Effector memory CD8-positive, alpha-beta T cell (primary cell): ENCODE measurements around the gene GARIN1A.
"Not testable (repeated sequence)": the region's sequence is repeated elsewhere in the genome, so short reads cannot be mapped to it uniquely, and the experiment has no call there.

Experiments
- ATAC-seq: fragments of 150-1000 bp; cut with Tn5 transposase; replicated peaks from 2 replicates; pipeline ENCODE4 v1.10.0; 2021; ENCODE audit warnings: mild to moderate bottlenecking, moderate library complexity
- DNase-seq, 3 experiments: peaks; one replicate each; pipeline ENCODE4 v3.0.0; 2021
- H3K27ac Mint-ChIP-seq, 2 donors: one replicate each; pipeline ENCODE4 v1.8.0; 2022; ENCODE audit warnings: mild to moderate bottlenecking in 2 of 2, mixed read lengths in 2 of 2, moderate library complexity in 2 of 2
- H3K27me3 Mint-ChIP-seq, 2 donors: one replicate each; pipeline ENCODE4 v1.8.0; 2022; ENCODE audit warnings: mixed read lengths in 2 of 2
- H3K36me3 Mint-ChIP-seq: one replicate; pipeline ENCODE4 v1.8.0; 2022; ENCODE audit warnings: mild to moderate bottlenecking, moderate library complexity, mixed read lengths; ENCODE audit not compliant: insufficient read depth
- H3K4me1 Mint-ChIP-seq, 2 donors: one replicate each; pipeline ENCODE4 v1.8.0; 2022; ENCODE audit warnings: low read depth in 2 of 2, mixed read lengths in 2 of 2
- H3K4me3 Mint-ChIP-seq, 2 donors: one replicate each; pipeline ENCODE4 v1.8.0; 2022; ENCODE audit warnings: mild to moderate bottlenecking in 2 of 2, mixed read lengths in 2 of 2, moderate library complexity in 2 of 2
- H3K9me3 Mint-ChIP-seq, 2 donors: one replicate each; pipeline ENCODE4 v1.8.0; 2022; ENCODE audit warnings: mixed read lengths in 2 of 2

Gene GARIN1A

GRCh38 chr7:128689161-128689935 lies 17.3 kb downstream of the GARIN1A start:
- H3K27ac Mint-ChIP-seq, H3K4me3 Mint-ChIP-seq, H3K9me3 Mint-ChIP-seq, H3K36me3 Mint-ChIP-seq, DNase-seq, ATAC-seq, H3K4me1 Mint-ChIP-seq: not testable (repeated sequence)
- H3K27me3 Mint-ChIP-seq = peaks cover 21 to 38% of the 10 kb centered on the region in 2 donors

GRCh38 chr7:128691227-128691626 lies 19.1 kb downstream of the GARIN1A start:
- H3K4me1 Mint-ChIP-seq = peaks cover 0 to 2% of the 10 kb centered on the region in 2 donors
- DNase-seq (no peak), ATAC-seq (no peak)
- no peaks in the 10 kb centered on the region for H3K36me3 Mint-ChIP-seq
- no peak overlapping the region for H3K4me3 Mint-ChIP-seq
- no peak overlapping the region for H3K27ac Mint-ChIP-seq
- peaks cover 25 to 55% of the 10 kb centered on the region in 2 donors for H3K27me3 Mint-ChIP-seq
- no peaks in the 10 kb centered on the region for H3K9me3 Mint-ChIP-seq

GRCh38 chr7:128692623-128693270 lies 20.7 kb downstream of the GARIN1A start:
- Mint-ChIP-seq H3K36me3 (peaks cover 3% of the 10 kb centered on the region), H3K27me3 (peaks cover 37 to 70% of the 10 kb centered on the region in 2 donors), H3K4me3 (no peak overlapping the region), H3K9me3 (no peaks in the 10 kb centered on the region), H3K4me1 (peaks cover 4 to 6% of the 10 kb centered on the region in 2 donors), H3K27ac (no peak overlapping the region)
- DNase-seq = no peak
- no peak for ATAC-seq

- Mint-ChIP-seq H3K27me3 (peaks cover 45 to 77% of the 10 kb centered on the region in 2 donors), H3K27ac (no peak overlapping the region), H3K4me1 (peaks cover 6 to 7% of the 10 kb centered on the region in 2 donors), H3K4me3 (no peak overlapping the region), H3K9me3 (no peaks in the 10 kb centered on the region), H3K36me3 (peaks cover 7% of the 10 kb centered on the region)
- no peak for DNase-seq
- no peak for ATAC-seq
Observed at GRCh38 chr7:128693373-128694015, 21.4 kb downstream of the GARIN1A start.

GRCh38 chr7:128694738-128695137 lies 22.6 kb downstream of the GARIN1A start:
- Mint-ChIP-seq H3K4me3 (no peak overlapping the region), H3K36me3 (peaks cover 7% of the 10 kb centered on the region)
- ATAC-seq = no peak

GRCh38 chr7:128697302-128697905 lies 25.3 kb downstream of the GARIN1A start:
- DNase-seq (peak; percentile 21 to 44 (median 21)), ATAC-seq (peak; percentile 74)
- H3K36me3 Mint-ChIP-seq = peaks cover 7% of the 10 kb centered on the region
- H3K9me3 Mint-ChIP-seq = no peaks in the 10 kb centered on the region
- no peak overlapping the region for H3K27ac Mint-ChIP-seq
- peaks cover 5 to 6% of the 10 kb centered on the region in 2 donors for H3K4me1 Mint-ChIP-seq
- peaks cover 64 to 91% of the 10 kb centered on the region in 2 donors for H3K27me3 Mint-ChIP-seq
- H3K4me3 Mint-ChIP-seq = peak overlapping the region; percentile 44 to 73

More at GRCh38 chr7:128694738-128695137, 22.6 kb downstream of the GARIN1A start:
- Mint-ChIP-seq H3K9me3 (no peaks in the 10 kb centered on the region), H3K27me3 (peaks cover 53 to 88% of the 10 kb centered on the region in 2 donors), H3K27ac (no peak overlapping the region), H3K4me1 (peaks cover 6 to 7% of the 10 kb centered on the region in 2 donors)
- no peak for DNase-seq

GRCh38 chr7:128699196-128699712 lies 27.2 kb downstream of the GARIN1A start:
- Mint-ChIP-seq H3K4me1 (peaks cover 5 to 6% of the 10 kb centered on the region in 2 donors), H3K27me3 (peaks cover 50 to 73% of the 10 kb centered on the region in 2 donors), H3K36me3 (peaks cover 7% of the 10 kb centered on the region), H3K4me3 (no peak overlapping the region), H3K27ac (no peak overlapping the region), H3K9me3 (no peaks in the 10 kb centered on the region)
- DNase-seq (no peak), ATAC-seq (no peak)

- peaks cover 7% of the 10 kb centered on the region for H3K36me3 Mint-ChIP-seq
- no peak overlapping the region for H3K27ac Mint-ChIP-seq
Observed at GRCh38 chr7:128699895-128700294, 27.8 kb downstream of the GARIN1A start.

GRCh38 chr7:128701062-128701785 lies 29.1 kb downstream of the GARIN1A start:
- ATAC-seq (no peak), DNase-seq (no peak)
- Mint-ChIP-seq H3K4me1 (peaks cover 5 to 6% of the 10 kb centered on the region in 2 donors), H3K9me3 (no peaks in the 10 kb centered on the region), H3K36me3 (peaks cover 7% of the 10 kb centered on the region), H3K27me3 (peaks cover 52 to 61% of the 10 kb centered on the region in 2 donors), H3K4me3 (no peak overlapping the region), H3K27ac (no peak overlapping the region)

More at GRCh38 chr7:128699895-128700294, 27.8 kb downstream of the GARIN1A start:
- Mint-ChIP-seq H3K27me3 (peaks cover 51 to 69% of the 10 kb centered on the region in 2 donors), H3K9me3 (no peaks in the 10 kb centered on the region), H3K4me3 (no peak overlapping the region), H3K4me1 (peaks cover 5 to 6% of the 10 kb centered on the region in 2 donors)
- ATAC-seq = no peak
- no peak for DNase-seq

GRCh38 chr7:128703609-128704241 lies 31.6 kb downstream of the GARIN1A start:
- Mint-ChIP-seq H3K36me3 (no peaks in the 10 kb centered on the region), H3K27me3 (peaks cover 30 to 40% of the 10 kb centered on the region in 2 donors), H3K4me3 (no peak overlapping the region), H3K4me1 (no peaks in the 10 kb centered on the region), H3K27ac (no peak overlapping the region), H3K9me3 (no peaks in the 10 kb centered on the region)
- DNase-seq (no peak), ATAC-seq (no peak)

- no peaks in the 10 kb centered on the region for H3K4me1 Mint-ChIP-seq
- H3K4me3 Mint-ChIP-seq = no peak overlapping the region
- H3K27ac Mint-ChIP-seq = no peak overlapping the region
- ATAC-seq (no peak), DNase-seq (no peak)
- no peaks in the 10 kb centered on the region for H3K36me3 Mint-ChIP-seq
- no peaks in the 10 kb centered on the region for H3K9me3 Mint-ChIP-seq
- H3K27me3 Mint-ChIP-seq = peaks cover 20 to 31% of the 10 kb centered on the region in 2 donors
Observed at GRCh38 chr7:128705891-128706333, 33.8 kb downstream of the GARIN1A start.

GRCh38 chr7:128707752-128708151 lies 35.7 kb downstream of the GARIN1A start:
- Mint-ChIP-seq H3K4me3 (no peak overlapping the region), H3K9me3 (no peaks in the 10 kb centered on the region), H3K27me3 (peaks cover 13 to 21% of the 10 kb centered on the region in 2 donors), H3K27ac (no peak overlapping the region), H3K4me1 (no peaks in the 10 kb centered on the region), H3K36me3 (no peaks in the 10 kb centered on the region)
- DNase-seq (no peak), ATAC-seq (no peak)
